ENCODE measurements around the gene KRTAP27-1. TPM values are rescaled to one million over a fixed set of nuclear protein-coding genes. Genes with fewer than 3 reads are reported as not detected.

Gene KRTAP27-1, protein sequence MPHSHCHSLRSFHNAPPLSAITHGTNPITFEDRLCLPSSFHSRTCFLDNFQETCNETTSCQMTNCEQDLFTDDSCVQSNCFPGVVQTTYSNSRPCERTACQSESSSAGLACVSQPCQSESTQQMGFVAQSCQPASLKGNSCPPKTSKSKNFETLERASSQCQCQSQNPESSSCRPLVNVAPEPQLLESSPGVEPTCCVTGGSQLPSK
- total RNA-seq: not detected

DNA sequence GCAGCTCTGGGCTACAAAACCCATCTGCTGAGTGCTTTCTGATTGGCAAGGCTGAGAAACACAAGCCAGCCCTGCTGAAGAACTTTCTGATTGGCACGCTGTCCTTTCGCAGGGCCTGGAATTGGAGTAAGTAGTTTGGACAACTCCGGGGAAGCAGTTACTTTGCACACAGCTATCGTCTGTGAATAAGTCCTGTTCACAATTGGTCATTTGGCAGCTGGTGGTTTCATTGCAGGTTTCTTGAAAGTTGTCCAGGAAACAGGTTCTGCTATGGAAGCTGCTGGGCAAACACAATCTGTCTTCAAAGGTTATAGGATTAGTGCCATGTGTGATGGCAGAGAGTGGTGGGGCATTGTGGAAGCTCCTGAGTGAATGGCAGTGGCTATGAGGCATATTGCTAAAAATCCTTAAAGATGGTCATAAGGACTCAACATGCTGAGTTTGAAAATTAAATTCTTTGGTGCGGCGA, at the start of gene KRTAP27-1:
Gene KRTAP27-1 (minus strand): TSS at position 419 of the 469 bp plus-strand sequence. CDS start 26 bp downstream, at position 393.
- no peak for ATAC-seq

DNA sequence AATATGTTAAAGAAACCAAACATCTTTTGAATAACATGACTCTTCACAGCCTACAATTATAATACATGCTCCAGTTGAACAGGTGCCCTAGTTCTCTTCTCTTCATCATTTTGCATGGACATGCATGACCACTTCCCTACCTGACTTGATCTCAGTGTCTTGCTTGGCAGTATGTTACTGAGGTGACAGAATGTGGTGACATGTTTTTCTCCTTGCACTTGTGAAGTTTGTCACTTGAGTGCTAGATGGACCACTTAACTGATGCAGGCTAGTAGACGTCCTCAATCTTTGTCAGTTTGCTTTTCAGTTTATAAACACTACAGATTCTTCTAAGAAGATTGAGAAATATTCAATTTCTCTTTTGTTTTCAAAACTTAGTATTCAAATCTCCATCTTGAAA, 44.7 kb upstream of the KRTAP27-1 start:
- ATAC-seq: no peak

DNA sequence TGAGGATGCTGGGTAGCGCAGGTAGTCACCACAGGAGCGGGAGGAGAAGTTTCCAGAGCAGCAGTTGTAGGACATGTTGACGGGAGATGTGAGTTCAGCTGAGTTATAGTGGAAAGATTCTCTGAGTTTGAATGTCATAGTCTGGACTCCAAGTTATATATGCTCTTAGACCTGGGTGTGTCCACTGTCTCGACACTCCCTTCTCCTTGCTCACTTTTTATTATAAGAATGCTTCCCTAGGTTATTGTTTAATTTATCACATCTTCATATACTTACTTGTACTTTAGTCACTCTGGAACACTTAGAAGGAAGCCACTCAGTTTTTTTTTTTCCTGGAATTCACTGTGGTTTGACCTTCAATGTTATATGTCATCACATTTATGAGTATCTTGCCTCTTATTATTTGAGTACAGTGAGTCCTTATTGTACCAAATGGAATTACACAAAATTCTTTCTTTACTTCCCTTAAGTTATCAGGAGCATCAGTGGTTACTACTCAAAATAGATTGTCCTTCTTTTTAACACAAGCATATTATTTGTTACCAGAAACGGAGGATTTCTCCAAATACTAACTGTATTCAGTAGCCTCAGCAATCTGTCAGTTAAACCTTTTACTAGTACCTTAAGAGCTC, 34.8 kb upstream of the KRTAP27-1 start, which contains the start of gene KRTAP13-2:
Gene KRTAP13-2 (minus strand): TSS at position 133 of the 632 bp plus-strand sequence. CDS start 58 bp downstream, at position 75.
- no peak for ATAC-seq

DNA sequence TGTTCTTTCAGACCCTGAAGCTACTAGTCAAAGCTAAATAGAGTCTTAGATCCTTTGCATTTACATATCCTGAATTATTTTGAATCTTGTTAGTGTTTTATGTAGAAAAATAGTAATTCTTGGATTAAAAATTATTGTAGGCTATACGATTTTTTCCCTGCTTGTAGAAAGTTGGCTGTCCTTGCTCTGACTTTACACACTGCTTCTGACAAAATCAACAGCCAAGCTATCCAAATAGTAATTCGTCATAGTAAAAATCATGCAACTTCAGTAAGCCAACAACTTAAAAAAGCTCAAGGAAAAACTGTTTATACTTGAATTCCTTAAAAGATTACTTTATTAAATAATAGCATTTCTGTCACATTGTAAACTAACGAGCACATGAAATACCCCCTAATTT, 18.4 kb upstream of the KRTAP27-1 start:
- no peak for ATAC-seq

DNA sequence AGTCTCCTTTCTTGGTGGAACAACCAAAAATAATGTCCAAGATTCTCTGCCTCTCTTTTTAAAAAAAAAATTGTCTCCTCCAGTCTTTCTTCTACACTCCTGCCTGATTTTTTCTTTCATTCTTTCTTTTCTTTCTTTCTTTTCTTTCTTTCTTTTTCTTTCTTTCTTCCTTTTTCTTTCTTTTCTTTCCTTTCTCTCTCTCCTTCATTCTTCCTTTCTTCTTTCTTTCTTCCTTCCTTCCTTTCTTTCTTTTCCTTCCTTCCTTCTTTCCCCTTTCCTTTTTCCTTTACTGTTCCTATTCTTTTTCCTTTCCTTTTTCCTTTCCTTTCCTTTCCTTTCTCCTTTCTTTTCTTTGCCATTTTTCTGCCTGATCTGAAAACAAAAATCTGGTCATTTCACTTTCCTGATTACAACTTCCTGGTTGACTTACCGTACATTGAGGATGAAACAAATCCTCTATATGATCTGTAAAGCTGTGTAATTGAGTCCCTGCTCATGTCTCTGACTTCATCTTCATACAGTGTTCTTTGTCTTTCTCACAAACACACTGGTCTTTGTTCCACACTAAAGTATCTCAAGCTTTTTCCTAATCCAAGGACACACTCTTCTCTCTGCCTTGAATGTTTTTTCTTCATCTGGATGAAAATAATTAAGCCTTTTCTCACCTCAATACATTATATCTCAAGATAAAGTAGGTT, 17.0 kb upstream of the KRTAP27-1 start:
- no peak for ATAC-seq

DNA sequence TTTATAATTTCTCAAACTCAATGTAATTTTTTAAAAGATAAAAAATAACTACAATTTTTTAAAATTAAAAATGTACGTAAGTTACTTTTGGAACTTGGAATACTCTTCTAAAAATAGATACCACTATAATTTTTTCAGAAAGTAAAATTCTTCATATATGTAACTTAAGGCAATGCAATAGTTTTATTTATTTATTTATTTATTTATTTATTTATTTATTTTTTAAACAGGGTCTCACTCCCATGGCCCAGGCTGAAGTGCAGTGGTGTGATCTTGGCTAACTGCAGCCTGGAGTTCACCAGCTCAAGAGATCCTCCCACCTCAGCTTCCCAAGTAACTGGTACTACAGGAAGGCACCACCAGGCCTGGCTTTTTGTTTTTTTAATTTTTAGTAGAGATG, 14.0 kb upstream of the KRTAP27-1 start:
- no peak for ATAC-seq

DNA sequence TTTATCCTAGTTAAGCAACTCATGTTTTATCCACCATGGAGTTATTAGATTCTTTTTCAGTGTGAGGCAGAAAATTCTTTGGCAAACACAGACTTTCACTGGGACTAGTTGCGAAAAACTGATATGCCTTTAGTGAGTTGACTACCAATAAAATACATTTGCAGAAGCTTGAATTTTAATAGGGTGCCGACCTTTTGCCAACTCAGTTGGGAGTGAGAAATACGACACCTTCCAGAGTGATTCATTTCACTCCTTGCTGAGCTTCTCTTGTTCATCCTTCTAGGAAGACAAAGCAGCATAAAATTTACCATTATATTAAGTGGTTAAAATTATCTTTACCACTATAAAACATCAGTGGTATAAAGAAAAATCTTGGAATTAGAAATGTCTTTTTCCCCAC, 12.1 kb upstream of the KRTAP27-1 start:
- ATAC-seq: no peak

DNA sequence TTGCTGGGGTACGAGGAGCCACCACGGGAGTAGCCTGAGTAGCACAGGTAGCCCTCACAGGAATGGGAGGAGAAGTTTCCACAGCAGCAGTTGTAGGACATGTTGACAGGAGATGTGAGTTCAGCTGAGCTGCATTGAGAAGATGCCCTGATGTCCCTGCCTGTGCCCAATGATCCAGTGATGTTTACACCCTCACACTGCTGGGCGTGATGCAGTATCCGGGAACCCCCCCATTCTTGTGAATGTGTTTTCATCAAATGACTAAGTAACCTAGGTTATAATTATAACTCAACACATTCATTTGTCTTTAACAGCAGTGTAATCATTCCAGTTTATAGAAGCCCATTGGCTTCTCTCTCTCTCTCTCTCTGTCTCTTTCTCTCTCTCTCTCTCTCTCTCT, 11.0 kb upstream of the KRTAP27-1 start, which contains the start of gene KRTAP23-1:
Gene KRTAP23-1 (minus strand): TSS at position 101 of the 400 bp plus-strand sequence. CDS start 0 bp downstream, at position 101.
- no peak for ATAC-seq

DNA sequence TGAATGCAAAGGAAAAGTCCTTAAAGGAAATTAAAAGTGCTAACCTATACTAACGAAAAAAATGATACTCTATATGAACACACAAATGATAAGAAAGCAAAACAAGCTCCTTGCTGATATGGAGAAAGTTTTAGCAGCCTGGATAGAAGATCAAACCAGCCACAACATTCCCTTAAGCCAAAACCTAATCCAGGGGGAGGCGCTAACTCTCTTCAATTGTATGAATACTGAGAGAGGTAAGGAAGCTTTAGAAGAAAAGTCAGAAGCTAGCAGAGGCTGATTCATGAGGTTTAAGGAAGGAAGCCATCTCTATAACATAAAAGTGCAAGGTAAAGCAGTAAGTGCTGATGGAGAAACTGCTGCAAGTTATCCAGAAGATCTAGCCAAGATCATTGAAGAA, 7.5 kb upstream of the KRTAP27-1 start:
- no peak for ATAC-seq

DNA sequence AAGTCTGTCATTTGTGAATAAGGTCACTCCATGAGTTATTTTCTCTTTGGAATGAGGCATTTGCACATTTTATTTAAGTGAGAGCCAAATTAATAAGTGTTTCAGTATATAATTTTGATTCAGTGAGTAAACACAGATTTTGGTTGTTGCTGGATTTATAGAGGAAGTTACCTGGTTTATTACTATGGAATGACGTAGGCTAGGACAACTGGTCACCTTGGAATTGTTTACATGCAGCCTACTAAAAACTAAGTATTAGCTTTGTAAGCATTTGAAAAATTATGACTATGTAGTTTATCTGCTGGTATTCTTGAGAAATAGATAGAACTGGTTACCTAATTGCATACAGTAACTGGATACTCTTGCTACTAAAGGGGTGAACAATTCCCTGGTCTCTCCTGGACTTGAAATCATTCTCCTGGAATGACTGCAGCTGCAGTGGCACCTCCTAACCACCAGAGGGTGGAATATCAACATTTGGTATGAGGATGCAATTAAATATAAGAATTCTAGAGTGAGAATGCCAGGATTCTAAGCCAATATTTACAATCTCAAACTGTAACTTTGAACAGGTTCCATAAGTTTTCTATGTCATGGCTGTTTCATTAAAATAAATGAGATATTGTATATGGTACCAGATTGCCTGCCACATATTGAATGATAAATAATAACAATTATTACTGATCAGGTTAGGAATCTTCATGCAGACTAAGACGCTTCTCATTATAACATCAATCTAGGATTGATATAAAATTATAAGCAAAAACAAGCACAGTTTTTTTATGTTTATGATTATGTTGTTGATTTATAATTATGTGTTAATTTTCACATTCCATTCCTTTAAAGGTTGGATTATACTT, 3.5 kb upstream of the KRTAP27-1 start:
- peak; percentile 50 for ATAC-seq

DNA sequence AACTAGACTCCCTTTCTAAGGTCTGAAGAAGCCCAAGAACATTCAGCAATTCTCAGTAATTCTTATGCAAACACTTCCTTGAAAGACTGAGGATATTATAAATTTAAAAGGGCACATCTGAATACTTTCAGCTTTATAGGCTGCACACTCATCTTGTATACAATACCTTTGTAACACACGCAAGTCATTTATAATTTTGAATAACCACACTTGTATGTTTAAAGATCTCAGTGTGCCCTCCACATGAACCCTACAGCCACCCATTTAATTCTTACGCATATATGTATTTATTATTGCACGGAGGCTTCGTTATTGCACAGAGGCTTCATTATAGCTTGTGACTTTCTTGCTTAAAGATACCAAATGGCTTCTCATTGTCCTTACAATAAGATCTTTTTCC, 1.2 kb upstream of the KRTAP27-1 start:
- ATAC-seq: no peak

DNA sequence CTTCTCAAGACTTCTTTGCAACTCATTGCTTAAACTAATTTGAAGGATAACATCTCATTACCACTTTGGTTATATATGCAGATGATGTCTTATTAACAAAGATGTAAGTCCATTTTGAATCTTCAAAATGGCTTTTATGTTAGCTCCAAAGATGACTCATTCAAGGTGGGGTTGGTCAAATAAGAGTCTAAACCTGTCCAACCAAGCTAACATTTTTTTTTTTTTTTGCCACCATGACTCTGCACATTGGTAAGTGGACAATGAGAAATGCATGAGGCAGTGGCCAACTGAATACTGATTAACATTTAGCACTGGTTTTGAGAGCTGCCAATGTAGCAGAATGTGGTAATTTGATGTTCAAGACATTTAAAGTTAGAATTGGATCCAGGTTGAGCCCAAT, 278 bp upstream of the KRTAP27-1 start:
- no peak for ATAC-seq

DNA sequence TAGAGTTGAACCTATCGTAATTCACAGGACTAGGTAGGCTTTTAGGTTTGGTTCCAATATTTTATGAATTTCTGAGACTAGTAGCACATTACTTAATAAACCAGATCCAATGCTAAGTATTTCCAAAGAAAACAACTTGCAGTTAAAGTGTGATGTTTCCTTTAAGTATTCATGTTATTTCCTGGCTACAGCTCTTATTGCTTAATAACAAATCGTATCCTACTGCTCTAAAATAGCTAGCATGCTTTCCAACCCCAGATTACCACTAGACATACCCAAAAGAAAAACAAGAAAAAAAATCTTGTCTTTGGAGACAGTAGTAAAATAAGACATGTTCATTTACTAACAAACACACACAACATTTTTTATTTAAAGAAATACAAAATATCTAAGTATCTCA, 898 bp downstream of the KRTAP27-1 start:
- ATAC-seq: no peak

DNA sequence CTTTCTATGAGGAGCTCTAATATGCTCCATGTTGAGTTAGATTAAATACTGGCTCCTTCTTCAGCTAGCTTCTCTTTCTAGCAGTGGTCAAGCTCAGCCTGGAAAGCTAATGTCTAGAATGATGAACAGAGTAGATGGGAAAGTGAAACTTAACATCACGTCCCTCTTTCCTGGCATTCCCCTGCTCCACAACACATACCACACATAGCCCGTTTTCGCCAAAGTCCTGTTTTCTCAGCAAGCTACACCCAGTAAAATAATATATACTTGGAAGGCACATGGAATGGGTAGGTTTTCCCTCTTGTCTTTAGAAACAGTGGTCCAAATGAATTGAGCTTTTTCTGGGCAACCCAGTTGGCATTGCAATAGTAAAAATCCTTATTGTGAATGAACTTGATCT, 3.8 kb downstream of the KRTAP27-1 start:
- ATAC-seq: no peak

DNA sequence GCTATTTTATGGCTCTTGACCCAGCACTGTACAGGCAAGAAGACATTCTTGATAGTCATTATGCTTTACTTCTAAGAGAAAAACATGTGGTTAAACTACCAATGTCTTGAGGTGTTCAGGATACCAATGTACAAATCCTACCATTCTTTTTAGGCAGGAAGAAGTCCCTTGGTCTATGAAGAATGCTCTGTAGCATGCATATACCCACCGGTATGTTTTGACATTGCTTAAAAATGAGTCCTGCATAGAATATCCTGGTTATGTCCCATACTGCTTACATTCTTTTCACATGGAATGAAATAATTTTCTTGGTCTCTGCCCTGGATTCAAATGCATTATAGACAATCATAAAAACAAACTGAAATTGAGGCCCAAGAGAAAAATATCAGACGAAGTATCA, 4.8 kb downstream of the KRTAP27-1 start:
- no peak for ATAC-seq

DNA sequence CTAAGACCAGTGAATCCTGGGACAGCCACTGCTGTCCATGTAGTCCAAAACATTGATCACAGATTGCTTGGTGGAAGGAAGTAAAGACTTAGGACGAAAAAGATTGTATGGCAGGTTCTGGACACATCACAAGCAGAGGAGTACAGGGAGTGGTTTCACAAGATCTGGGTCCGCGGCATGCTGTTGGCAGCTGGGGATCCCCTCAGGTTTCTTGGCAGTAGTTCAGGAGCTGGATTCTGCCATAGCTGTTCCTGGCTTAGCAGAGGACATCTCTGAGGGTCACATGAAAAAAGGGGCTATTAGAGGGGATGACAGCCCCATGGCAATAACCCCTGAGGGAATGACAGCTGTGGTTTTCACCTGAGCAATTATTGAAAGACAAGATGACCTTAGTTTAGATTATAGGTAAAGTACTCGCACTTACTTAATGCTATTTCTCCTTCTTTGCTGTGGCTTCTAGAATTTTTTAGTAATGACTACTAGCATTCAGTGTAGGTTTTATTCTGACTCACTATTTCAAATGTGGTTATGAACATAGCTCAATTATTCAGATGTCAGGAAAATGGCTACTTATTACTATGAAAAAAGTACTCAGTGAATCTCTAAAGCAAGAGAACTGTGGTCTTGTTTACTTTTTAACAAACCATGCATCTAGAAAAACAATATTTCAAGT, 8.2 kb downstream of the KRTAP27-1 start:
- no peak for ATAC-seq

DNA sequence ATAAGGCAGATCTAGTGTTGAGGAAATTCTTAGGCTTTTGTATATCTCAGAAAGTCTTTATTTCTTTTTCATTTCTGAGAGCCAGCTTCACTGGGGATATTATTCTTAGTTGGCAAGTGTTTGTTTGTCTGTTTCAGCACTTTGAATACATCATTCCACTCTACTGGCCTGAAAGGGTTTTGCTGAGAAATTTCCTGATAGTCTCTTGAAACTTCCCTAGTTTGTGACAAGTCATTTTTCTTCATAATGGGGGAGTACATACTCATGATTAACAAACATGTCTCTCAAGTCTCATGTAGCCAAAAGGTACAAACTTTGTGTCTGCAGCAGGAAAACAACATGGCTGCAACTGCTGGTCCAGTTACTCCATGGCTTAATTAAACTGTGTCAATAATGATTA, 11.1 kb downstream of the KRTAP27-1 start:
- ATAC-seq: no peak

DNA sequence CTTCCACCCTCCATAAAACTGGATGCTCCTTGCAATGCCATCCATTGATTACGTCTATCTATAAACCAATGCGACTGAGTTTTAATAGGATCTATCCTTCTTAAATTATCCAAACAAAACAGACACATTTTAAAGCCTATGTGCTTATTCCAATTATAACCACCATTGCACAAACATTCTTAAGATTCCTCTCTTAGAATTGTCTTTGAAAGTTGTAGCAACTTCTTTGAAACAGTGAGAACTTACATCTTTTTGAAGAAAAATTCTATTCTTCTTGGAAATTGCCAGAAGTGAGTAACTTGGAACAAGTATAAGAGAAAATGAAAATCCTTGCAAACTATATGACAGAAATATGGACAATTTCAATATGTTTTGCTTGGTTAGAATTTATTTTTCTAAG, 17.3 kb downstream of the KRTAP27-1 start, which contains the start of gene KRTAP26-1:
Gene KRTAP26-1 (minus strand): TSS at position 101 of the 400 bp plus-strand sequence. CDS start 280 bp downstream, outside the sequence.
- no peak for ATAC-seq

DNA sequence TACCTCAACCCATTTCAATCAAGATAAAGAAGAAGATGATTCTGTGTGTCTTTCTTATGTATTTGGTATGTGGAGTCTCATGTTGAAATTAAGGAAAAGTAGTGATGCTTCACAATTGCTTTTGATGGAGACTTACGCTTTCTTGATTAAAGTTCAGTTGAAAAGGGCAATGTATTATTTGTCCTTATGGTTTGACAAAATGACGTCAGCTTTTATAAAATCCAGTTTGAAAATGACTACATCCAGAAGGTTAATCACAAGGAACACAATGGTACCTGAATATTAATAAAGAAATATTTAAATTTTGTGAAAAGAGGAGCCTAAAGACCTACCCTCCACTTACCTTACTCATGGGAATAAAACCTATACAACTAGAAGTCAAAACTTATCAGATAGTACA, 21.8 kb downstream of the KRTAP27-1 start:
- ATAC-seq: no peak

DNA sequence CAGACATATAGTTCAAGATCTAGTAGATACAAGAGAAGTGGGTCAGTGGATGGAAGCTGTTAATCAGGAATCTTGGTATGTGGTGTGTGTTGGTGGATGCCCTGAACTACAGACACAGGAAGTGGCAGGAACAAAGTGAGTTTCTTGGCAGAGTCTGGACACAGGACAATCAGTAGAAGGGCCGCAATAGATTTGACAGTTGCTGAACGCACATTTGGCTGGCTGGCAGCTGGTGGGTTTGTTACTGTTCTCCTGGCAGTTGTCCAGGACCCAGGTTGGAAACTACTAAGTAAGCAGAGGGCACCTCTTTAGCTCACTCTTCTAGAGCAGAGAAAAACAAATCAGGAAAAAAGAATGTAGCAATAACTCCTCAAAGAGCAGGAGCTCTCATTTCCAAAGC, 30.6 kb downstream of the KRTAP27-1 start:
- no peak for ATAC-seq

DNA sequence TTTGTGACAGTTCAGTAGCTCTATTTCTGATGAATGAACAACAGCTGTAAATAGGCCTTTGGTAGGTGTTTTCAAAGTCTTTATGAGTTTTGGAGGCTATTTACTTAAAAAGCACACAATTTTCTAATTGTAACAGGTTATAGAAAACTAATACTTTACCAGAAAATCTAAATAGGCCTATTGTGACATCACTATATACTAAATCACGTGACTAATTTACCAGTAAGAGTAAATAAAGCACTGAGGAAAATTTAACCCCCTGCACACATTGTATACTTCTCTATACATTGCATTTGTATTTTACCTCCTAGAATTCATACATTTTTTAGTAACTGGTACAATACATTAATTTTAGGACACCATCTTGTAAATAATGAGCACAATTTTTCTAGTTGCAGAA, 32.4 kb downstream of the KRTAP27-1 start:
- ATAC-seq: no peak

DNA sequence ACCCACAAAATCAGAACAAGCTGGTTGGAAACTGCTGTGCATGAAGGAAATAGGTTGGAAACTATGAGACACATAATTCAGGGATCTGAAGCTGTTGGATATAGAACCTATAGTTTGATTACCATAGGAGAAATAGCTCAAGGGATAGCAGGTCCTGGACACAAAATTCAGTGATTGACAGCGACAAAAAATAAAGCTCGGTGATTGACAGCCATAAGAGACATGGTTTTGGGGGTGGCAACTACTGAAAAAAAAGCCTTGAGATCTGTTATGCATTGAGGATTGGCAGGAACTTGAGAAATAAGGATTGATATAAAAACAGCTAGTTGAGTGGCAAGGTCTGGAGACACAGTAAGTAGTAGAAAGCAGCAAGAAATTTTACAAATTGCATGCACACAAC, 48.3 kb downstream of the KRTAP27-1 start, which contains the start of gene KRTAP25-1:
Gene KRTAP25-1 (minus strand): TSS at position 300 of the 400 bp plus-strand sequence. CDS start 24 bp downstream, at position 276.
- ATAC-seq: no peak

Measured in esophagus mucosa (tissue), 1 donor.